ENCODE results near the gene EFCAB14. TPM values are rescaled to one million over a fixed set of nuclear protein-coding genes. Genes with fewer than 3 reads are reported as not detected.
"Not testable (repeated sequence)": the region's sequence is repeated elsewhere in the genome, so short reads cannot be mapped to it uniquely, and the experiment has no call there.

The EFCAB14 gene
- total and polyA plus RNA-seq, 2 donors (not counting 3 experiments of a cell fraction or from before 2014, with no cell fraction given) = 30.0 to 81.7 TPM

DNA sequence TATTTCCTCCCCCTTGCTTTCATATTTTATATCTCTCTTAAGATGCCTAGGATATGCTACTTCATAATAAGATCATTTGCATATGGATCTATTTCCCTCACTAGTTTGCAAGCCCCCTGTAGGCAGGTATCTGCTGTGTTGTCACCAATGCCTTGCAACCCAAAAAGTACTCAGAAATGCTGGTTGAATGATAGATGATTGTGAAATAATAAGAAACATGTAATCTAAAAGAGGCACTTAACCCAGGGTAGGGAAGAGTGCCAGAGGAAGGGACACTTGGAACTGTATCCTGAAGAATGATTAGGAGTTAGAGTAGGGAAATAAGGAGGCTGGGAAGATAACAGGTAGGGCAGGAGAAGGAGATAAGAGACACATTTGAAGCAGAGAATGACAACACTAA is 63.1 kb downstream of the EFCAB14 start:
- no TSS peak for BruUV-seq (replicated peaks)
- POLR2A ChIA-PET = interaction anchor here (0.6 kb wide), 1 partner anchor 10 kb away, joined by 3 read pairs; no protein-coding TSS in a partner anchor
- Histone ChIP-seq H3K4me1 (ENCODE audit: control insufficient read depth, extremely low read depth, insufficient read depth, low read length) (no peaks in the 10 kb centered on the region), H3K36me3 (ENCODE audit: control insufficient read depth in 2 of 2, extremely low read depth in 1 of 2, insufficient read depth in 2 of 2, low read length in 2 of 2) (peaks cover 4 to 5% of the 10 kb centered on the region in 2 experiments), H3K9ac (replicated peaks; ENCODE audit: extremely low read depth, insufficient read depth, low read length) (no peak overlapping the region), H4K20me1 (replicated peaks; ENCODE audit: control insufficient read depth, extremely low read depth, insufficient read depth, low read length) (no peaks in the 10 kb centered on the region), H3K4me3 (replicated peaks in 1 of 3; ENCODE audit: insufficient read depth in 1 of 3, low read depth in 1 of 3, low read length in 3 of 3) (no peak overlapping the region), H3K27me3 (ENCODE audit: control insufficient read depth in 2 of 2, insufficient read depth in 2 of 2, low read length in 2 of 2) (no peaks in the 10 kb centered on the region), H3K9me1 (replicated peaks; ENCODE audit: control insufficient read depth, extremely low read depth, insufficient read depth, low read length) (no peaks in the 10 kb centered on the region), H2AFZ (ENCODE audit: low read depth, low read length) (no peak overlapping the region), H3K4me2 (ENCODE audit: insufficient read depth, low read length) (no peak overlapping the region), H3K9me3 (replicated peaks; ENCODE audit: control insufficient read depth, insufficient read depth, low read length) (no peaks in the 10 kb centered on the region), H3K27ac (ENCODE audit: insufficient read depth, low read depth, low read length) (no peak overlapping the region), H3K79me2 (ENCODE audit: control insufficient read depth, insufficient read depth, low read length) (no peaks in the 10 kb centered on the region)
- DNase-seq (ENCODE audit: low read depth, low spot score) = no peak
- TF ChIP-seq GATA2 (IDR thresholded peaks at IDR 0.05; ENCODE audit: insufficient read depth, insufficient read length, low read depth, low read length) (no peak), JUN (IDR thresholded peaks at IDR 0.05; ENCODE audit: borderline replicate concordance, insufficient read depth, insufficient read length, low read depth) (no peak), EZH2 (IDR thresholded peaks at IDR 0.05; ENCODE audit: borderline replicate concordance, low read depth, low read length, severe bottlenecking) (no peak), FOS (IDR thresholded peaks at IDR 0.05; ENCODE audit: borderline replicate concordance, insufficient read depth, low read length) (no peak), MYC (IDR thresholded peaks at IDR 0.05; ENCODE audit: low read depth, low read length) (no peak), POLR2AphosphoS5 (IDR thresholded peaks at IDR 0.05; ENCODE audit: insufficient read depth, low read depth, low read length) (no peak)
- TF ChIP-seq, protein P1, sequence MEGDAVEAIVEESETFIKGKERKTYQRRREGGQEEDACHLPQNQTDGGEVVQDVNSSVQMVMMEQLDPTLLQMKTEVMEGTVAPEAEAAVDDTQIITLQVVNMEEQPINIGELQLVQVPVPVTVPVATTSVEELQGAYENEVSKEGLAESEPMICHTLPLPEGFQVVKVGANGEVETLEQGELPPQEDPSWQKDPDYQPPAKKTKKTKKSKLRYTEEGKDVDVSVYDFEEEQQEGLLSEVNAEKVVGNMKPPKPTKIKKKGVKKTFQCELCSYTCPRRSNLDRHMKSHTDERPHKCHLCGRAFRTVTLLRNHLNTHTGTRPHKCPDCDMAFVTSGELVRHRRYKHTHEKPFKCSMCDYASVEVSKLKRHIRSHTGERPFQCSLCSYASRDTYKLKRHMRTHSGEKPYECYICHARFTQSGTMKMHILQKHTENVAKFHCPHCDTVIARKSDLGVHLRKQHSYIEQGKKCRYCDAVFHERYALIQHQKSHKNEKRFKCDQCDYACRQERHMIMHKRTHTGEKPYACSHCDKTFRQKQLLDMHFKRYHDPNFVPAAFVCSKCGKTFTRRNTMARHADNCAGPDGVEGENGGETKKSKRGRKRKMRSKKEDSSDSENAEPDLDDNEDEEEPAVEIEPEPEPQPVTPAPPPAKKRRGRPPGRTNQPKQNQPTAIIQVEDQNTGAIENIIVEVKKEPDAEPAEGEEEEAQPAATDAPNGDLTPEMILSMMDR (IDR thresholded peaks at IDR 0.05; ENCODE audit: extremely low read depth in 1 of 2, insufficient read depth in 1 of 2, low read depth in 1 of 2, low read length in 2 of 2) = no peak
- TF ChIP-seq, protein P2, sequence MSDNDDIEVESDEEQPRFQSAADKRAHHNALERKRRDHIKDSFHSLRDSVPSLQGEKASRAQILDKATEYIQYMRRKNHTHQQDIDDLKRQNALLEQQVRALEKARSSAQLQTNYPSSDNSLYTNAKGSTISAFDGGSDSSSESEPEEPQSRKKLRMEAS (IDR thresholded peaks at IDR 0.05; ENCODE audit: insufficient read depth, insufficient read length) = no peak
- CTCF ChIA-PET = no interaction called here
- FAIRE-seq = no peak
- dilution Hi-C loops (cut with MboI; ENCODE audit: extremely low pct_ligation_motif_present, low sequenced_read_pairs) (no loop called here), intact Hi-C loops (cut with micrococcal nuclease) (no loop called here)

DNA sequence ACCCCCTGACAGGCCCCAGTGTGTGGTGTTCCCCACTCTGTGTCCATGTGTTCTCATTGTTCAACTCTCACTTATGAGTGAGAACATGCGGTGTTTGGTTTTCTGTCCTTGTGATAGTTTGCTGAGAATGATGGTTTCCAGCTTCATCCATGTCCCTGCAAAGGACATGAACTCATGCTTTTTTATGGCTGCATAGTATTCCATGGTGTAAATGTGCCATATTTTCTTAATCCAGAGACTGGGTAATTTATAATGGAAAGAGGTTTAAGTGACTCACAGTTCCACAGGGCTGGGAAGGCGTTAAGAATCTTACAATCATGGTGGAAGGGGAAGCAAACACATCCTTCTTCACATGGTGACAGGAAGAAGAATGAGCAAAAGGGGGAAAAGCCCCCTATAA is 64.2 kb downstream of the EFCAB14 start:
- not testable (repeated sequence) for H3K36me3 ChIP-seq (ENCODE audit: control insufficient read depth in 2 of 2, extremely low read depth in 1 of 2, insufficient read depth in 2 of 2, low read length in 2 of 2)

More for the DNA sequence above, 64.2 kb downstream of the EFCAB14 start:
- dilution Hi-C loops (cut with MboI; ENCODE audit: extremely low pct_ligation_motif_present, low sequenced_read_pairs); FAIRE-seq; intact Hi-C loops (cut with micrococcal nuclease); H3K79me2 ChIP-seq (ENCODE audit: control insufficient read depth, insufficient read depth, low read length); H3K4me1 ChIP-seq (ENCODE audit: control insufficient read depth, extremely low read depth, insufficient read depth, low read length); H2AFZ ChIP-seq (ENCODE audit: low read depth, low read length); H4K20me1 ChIP-seq (replicated peaks; ENCODE audit: control insufficient read depth, extremely low read depth, insufficient read depth, low read length); H3K4me2 ChIP-seq (ENCODE audit: insufficient read depth, low read length); H3K9me1 ChIP-seq (replicated peaks; ENCODE audit: control insufficient read depth, extremely low read depth, insufficient read depth, low read length); POLR2A ChIA-PET; BruUV-seq (replicated peaks); H3K27me3 ChIP-seq (ENCODE audit: control insufficient read depth in 2 of 2, insufficient read depth in 2 of 2, low read length in 2 of 2); H3K9me3 ChIP-seq (replicated peaks; ENCODE audit: control insufficient read depth, insufficient read depth, low read length); H3K27ac ChIP-seq (ENCODE audit: insufficient read depth, low read depth, low read length); H3K9ac ChIP-seq (replicated peaks; ENCODE audit: extremely low read depth, insufficient read depth, low read length); H3K4me3 ChIP-seq (replicated peaks in 1 of 3; ENCODE audit: insufficient read depth in 1 of 3, low read depth in 1 of 3, low read length in 3 of 3); DNase-seq (ENCODE audit: low read depth, low spot score): not testable (repeated sequence)
- CTCF ChIA-PET = interaction anchor here (1.3 kb wide), 1 partner anchor 32 kb away, joined by 4 read pairs; no protein-coding TSS in a partner anchor

All from endothelial cell of umbilical vein (primary cell).